ENCODE data around the gene KIZ.

DNA sequence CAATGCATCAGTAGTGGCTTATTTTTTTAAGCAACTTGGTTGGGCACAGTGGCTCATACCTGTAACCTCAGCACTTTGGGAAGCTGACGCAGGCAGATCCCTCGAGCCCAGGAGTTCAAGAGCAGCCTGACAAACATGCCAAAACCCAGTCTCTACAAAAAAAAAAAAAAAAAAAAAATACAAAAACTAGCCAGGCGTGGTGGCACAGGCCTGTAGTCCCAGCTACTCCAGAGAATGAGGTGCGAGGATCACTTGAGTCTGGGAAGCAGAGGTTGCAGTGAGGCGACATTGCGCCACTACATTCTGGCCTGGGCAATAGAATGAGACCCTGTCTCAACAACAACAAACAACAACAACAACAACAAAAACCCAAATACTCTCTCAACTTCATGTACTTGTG, 132.5 kb downstream of the KIZ start:
- TF ChIP-seq POLR2AphosphoS5 (IDR thresholded peaks at IDR 0.05) (no peak), POLR2A (IDR thresholded peaks at IDR 0.05) (no peak)
- TF ChIP-seq, protein P1, sequence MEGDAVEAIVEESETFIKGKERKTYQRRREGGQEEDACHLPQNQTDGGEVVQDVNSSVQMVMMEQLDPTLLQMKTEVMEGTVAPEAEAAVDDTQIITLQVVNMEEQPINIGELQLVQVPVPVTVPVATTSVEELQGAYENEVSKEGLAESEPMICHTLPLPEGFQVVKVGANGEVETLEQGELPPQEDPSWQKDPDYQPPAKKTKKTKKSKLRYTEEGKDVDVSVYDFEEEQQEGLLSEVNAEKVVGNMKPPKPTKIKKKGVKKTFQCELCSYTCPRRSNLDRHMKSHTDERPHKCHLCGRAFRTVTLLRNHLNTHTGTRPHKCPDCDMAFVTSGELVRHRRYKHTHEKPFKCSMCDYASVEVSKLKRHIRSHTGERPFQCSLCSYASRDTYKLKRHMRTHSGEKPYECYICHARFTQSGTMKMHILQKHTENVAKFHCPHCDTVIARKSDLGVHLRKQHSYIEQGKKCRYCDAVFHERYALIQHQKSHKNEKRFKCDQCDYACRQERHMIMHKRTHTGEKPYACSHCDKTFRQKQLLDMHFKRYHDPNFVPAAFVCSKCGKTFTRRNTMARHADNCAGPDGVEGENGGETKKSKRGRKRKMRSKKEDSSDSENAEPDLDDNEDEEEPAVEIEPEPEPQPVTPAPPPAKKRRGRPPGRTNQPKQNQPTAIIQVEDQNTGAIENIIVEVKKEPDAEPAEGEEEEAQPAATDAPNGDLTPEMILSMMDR (IDR thresholded peaks at IDR 0.05) = no peak

All from sigmoid colon (tissue), 4 donors.